Testis (tissue), 3 donors: ENCODE results near the gene GRIK4. TPM values are rescaled to one million over a fixed set of nuclear protein-coding genes. Genes with fewer than 3 reads are reported as not detected.

Experiments used
- DNase-seq: peaks from one replicate; pipeline ENCODE4 v3.0.0-alpha.2; 2019
- H3K27ac ChIP-seq, 2 donors: fragments of 200-600 bp; sonication (generic); one replicate each; pipeline ENCODE4 v1.5.1; 2019
- H3K27me3 ChIP-seq: fragments of 200-600 bp; sonication (generic); one replicate; pipeline ENCODE4 v1.5.1; 2019
- H3K36me3 ChIP-seq: fragments of 200-600 bp; sonication (generic); one replicate; pipeline ENCODE4 v1.5.1; 2017; ENCODE audit warnings: low read depth; ENCODE audit errors: missing control alignments
- H3K4me1 ChIP-seq: fragments of 200-600 bp; sonication (generic); one replicate; pipeline ENCODE4 v1.5.1; 2019
- H3K4me3 ChIP-seq, 2 donors: fragments of 200-600 bp; sonication (generic); one replicate each; pipeline ENCODE4 v1.5.1; 2017 to 2019
- H3K9me3 ChIP-seq: fragments of 200-600 bp; sonication (generic); one replicate; pipeline ENCODE4 v1.5.1; 2017
- CTCF ChIP-seq, 3 experiments: fragments of 450-650 bp in 2 of 3; fragments of 200-600 bp in 1 of 3; sonication (generic) in 1 of 3; IDR thresholded peaks; one replicate each; pipeline ENCODE4 v1.5.1; 2016 to 2019; ENCODE audit warnings: antibody characterized with exemption in 3 of 3, mild to moderate bottlenecking in 2 of 3, moderate library complexity in 1 of 3
- POLR2A ChIP-seq: fragments of 450-650 bp; IDR thresholded peaks from one replicate; pipeline ENCODE4 v1.6.1; 2017; ENCODE audit warnings: antibody characterized with exemption, mild to moderate bottlenecking, moderate library complexity
- WGBS, 2 donors: methylation state at CpG; one replicate each; pipeline ENCODE4 v1.1.5; 2018; 5-methylcytosine and 5-hydroxymethylcytosine counted together
- intact Hi-C: fragments of 100-400 bp; cut with DNase I; formaldehyde crosslinking; loops from one replicate; pipeline ENCODE4 v1.15.1; 2023; ENCODE audit warnings: low total_unique reads
- polyA plus RNA-seq: library from polyadenylated mRNA; stranded (reverse); fragments of 350-450 nt; fragmentation: Illumina TruSeq; extraction: RNeasy Lipid Tissue Mini Kit (QIAGEN cat#74804); gene quantifications from one replicate; pipeline ENCODE4 v1.2.3, GENCODE V29; 2014; ENCODE audit warnings: low read depth, low replicate concordance; ENCODE audit not compliant: insufficient read depth
- total RNA-seq, 2 donors: library from RNA; depleted of rRNA; stranded (reverse); fragments of >200 nt; gene quantifications; one replicate each; pipeline ENCODE4 v1.2.3, GENCODE V29; 2016

The GRIK4 gene
- total and polyA plus RNA-seq, 3 donors from 2014 or later, result 2.6 to 3.0 (median 2.6) TPM

GRCh38 chr11:120695939-120696338 lies 184.4 kb downstream of the GRIK4 start:
- no peak for TF ChIP-seq CTCF (IDR thresholded peaks at IDR 0.05)
- TF ChIP-seq POLR2A, result no peak
- WGBS, 2 donors, result 92 to 95% methylated on average over 5 of the region's 5 CpGs

GRCh38 chr11:120696597-120697218 lies 185.2 kb downstream of the GRIK4 start:
- 79 to 80% methylated on average over 11 of the region's 11 CpGs for WGBS, 2 donors
- intact Hi-C loops, result no loop called here
- TF ChIP-seq CTCF (IDR thresholded peaks at IDR 0.05) (no peak), POLR2A (no peak)
- no peaks in the 10 kb centered on the region for H3K27me3 ChIP-seq
- H3K4me1 ChIP-seq, result no peaks in the 10 kb centered on the region
- H3K4me3 ChIP-seq, result no peak overlapping the region
- H3K9me3 ChIP-seq, result no peaks in the 10 kb centered on the region
- no peak overlapping the region for H3K27ac ChIP-seq
- no peaks in the 10 kb centered on the region for H3K36me3 ChIP-seq
- DNase-seq, result no peak

More at GRCh38 chr11:120695939-120696338, 184.4 kb downstream of the GRIK4 start:
- intact Hi-C loops, result no loop called here
- Histone ChIP-seq H3K27ac (no peak overlapping the region), H3K4me1 (no peaks in the 10 kb centered on the region), H3K27me3 (no peaks in the 10 kb centered on the region), H3K9me3 (no peaks in the 10 kb centered on the region), H3K4me3 (no peak overlapping the region), H3K36me3 (no peaks in the 10 kb centered on the region)
- no peak for DNase-seq

GRCh38 chr11:120698918-120699317 lies 187.4 kb downstream of the GRIK4 start:
- intact Hi-C loops, result no loop called here
- DNase-seq, result no peak

GRCh38 chr11:120702656-120703055 lies 191.1 kb downstream of the GRIK4 start:
- no peaks in the 10 kb centered on the region for H3K36me3 ChIP-seq
- H3K4me3 ChIP-seq, result no peak overlapping the region
- H3K4me1 ChIP-seq, result no peaks in the 10 kb centered on the region
- no peaks in the 10 kb centered on the region for H3K27me3 ChIP-seq
- 64 to 68% methylated on average over 3 of the region's 3 CpGs for WGBS, 2 donors
- H3K9me3 ChIP-seq, result no peaks in the 10 kb centered on the region
- DNase-seq, result no peak
- intact Hi-C loops, result no loop called here
- H3K27ac ChIP-seq, result no peak overlapping the region
- TF ChIP-seq POLR2A (no peak), CTCF (IDR thresholded peaks at IDR 0.05) (no peak)

More at GRCh38 chr11:120698918-120699317, 187.4 kb downstream of the GRIK4 start:
- TF ChIP-seq CTCF (IDR thresholded peaks at IDR 0.05), result no peak
- no peak for TF ChIP-seq POLR2A
- Histone ChIP-seq H3K9me3 (no peaks in the 10 kb centered on the region), H3K4me1 (no peaks in the 10 kb centered on the region), H3K36me3 (no peaks in the 10 kb centered on the region), H3K27me3 (no peaks in the 10 kb centered on the region), H3K4me3 (no peak overlapping the region), H3K27ac (no peak overlapping the region)
- 71 to 83% methylated on average over 6 of the region's 6 CpGs for WGBS, 2 donors
